SK-N-SH treated with all-trans-retinoic acid at 6 μM for 48 hours (cell line): ENCODE results near the gene STMN1.

ENCODE experiments used
- ATAC-seq: fragments of 200-7000 bp; cut with Tn5 transposase; 3 replicates; pipeline ENCODE4 v1.9.1; 2020; ENCODE audit warnings: mild to moderate bottlenecking, moderate library complexity
- BACH2 ChIP-seq: fragments of 250-450 bp; sonication (Bioruptor Pico); IDR thresholded peaks from 2 replicates; pipeline ENCODE4 v1.9.0; 2021; ENCODE audit warnings: mild to moderate bottlenecking, borderline replicate concordance
- CREB5 ChIP-seq: fragments of 250-450 bp; sonication (Bioruptor Pico); IDR thresholded peaks from 2 replicates; pipeline ENCODE4 v1.5.1; 2020; ENCODE audit warnings: low read depth, mild to moderate bottlenecking, moderate library complexity
- CSDC2 ChIP-seq: fragments of 250-450 bp; sonication (Bioruptor Pico); IDR thresholded peaks from 2 replicates; pipeline ENCODE4 v1.5.0; 2020; ENCODE audit warnings: mild to moderate bottlenecking, moderate library complexity
- ESRRG ChIP-seq: fragments of 250-450 bp; sonication (Bioruptor Pico); IDR thresholded peaks from 2 replicates; pipeline ENCODE4 v1.6.1; 2021; ENCODE audit warnings: mild to moderate bottlenecking
- GLIS3 ChIP-seq: fragments of 250-450 bp; sonication (Bioruptor Pico); IDR thresholded peaks from 2 replicates; pipeline ENCODE4 v1.5.0; 2020; ENCODE audit warnings: mild to moderate bottlenecking, moderate library complexity
- OSR1 ChIP-seq: fragments of 250-450 bp; sonication (Bioruptor Pico); IDR thresholded peaks from 2 replicates; pipeline ENCODE4 v1.8.0; 2022; ENCODE audit warnings: moderate library complexity, mild to moderate bottlenecking, inconsistent platforms
- PATZ1 ChIP-seq: fragments of 250-450 bp; sonication (Bioruptor Pico); IDR thresholded peaks from 2 replicates; pipeline ENCODE4 v1.8.0; 2020; ENCODE audit warnings: mild to moderate bottlenecking, moderate library complexity, borderline replicate concordance
- POU6F1 ChIP-seq: fragments of 250-450 bp; sonication (Bioruptor Pico); IDR thresholded peaks from 2 replicates; pipeline ENCODE4 v1.8.0; 2021; ENCODE audit warnings: low read depth, mild to moderate bottlenecking, moderate library complexity, borderline replicate concordance
- PPARA ChIP-seq: fragments of 250-450 bp; sonication (Bioruptor Pico); IDR thresholded peaks from 2 replicates; pipeline ENCODE4 v1.5.0; 2020; ENCODE audit warnings: mild to moderate bottlenecking, borderline replicate concordance
- SNAI2 ChIP-seq: fragments of 250-450 bp; sonication (Bioruptor Pico); IDR thresholded peaks from 2 replicates; pipeline ENCODE4 v1.5.0; 2020; ENCODE audit warnings: mild to moderate bottlenecking, moderate library complexity
- TCF4 ChIP-seq: fragments of 250-450 bp; sonication (Bioruptor Pico); IDR thresholded peaks from 2 replicates; pipeline ENCODE4 v1.8.0; 2021; ENCODE audit warnings: mild to moderate bottlenecking, moderate library complexity, borderline replicate concordance
- TSHZ2 ChIP-seq: fragments of 250-450 bp; sonication (Bioruptor Pico); IDR thresholded peaks from 2 replicates; pipeline ENCODE4 v1.5.0; 2020; ENCODE audit warnings: mild to moderate bottlenecking, moderate library complexity
- ZC3H10 ChIP-seq: fragments of 250-450 bp; sonication (Bioruptor Pico); IDR thresholded peaks from 2 replicates; pipeline ENCODE4 v1.5.1; 2021; ENCODE audit warnings: mild to moderate bottlenecking, moderate library complexity
- ZFP3 ChIP-seq: fragments of 250-450 bp; sonication (Bioruptor Pico); IDR thresholded peaks from 2 replicates; pipeline ENCODE4 v1.5.0; 2020; ENCODE audit warnings: mild to moderate bottlenecking, moderate library complexity
- ZFP30 ChIP-seq: fragments of 450-650 bp; formaldehyde crosslinking; IDR thresholded peaks from 2 replicates; pipeline ENCODE4 v1.5.0; 2022; ENCODE audit warnings: mild to moderate bottlenecking, moderate library complexity
- ZNF565 ChIP-seq: fragments of 450-650 bp; formaldehyde crosslinking; conservative IDR thresholded peaks from 2 replicates; pipeline ENCODE4 v1.5.0; 2020; ENCODE audit warnings: low read depth, mild to moderate bottlenecking, moderate library complexity
- ZNF70 ChIP-seq: fragments of 450-650 bp; formaldehyde crosslinking; IDR thresholded peaks from 2 replicates; pipeline ENCODE4 v1.5.0; 2020; ENCODE audit warnings: mild to moderate bottlenecking, moderate library complexity
- ZNF8 ChIP-seq: fragments of 450-650 bp; formaldehyde crosslinking; IDR thresholded peaks from 2 replicates; pipeline ENCODE4 v1.5.0; 2020; ENCODE audit warnings: mild to moderate bottlenecking, moderate library complexity

The STMN1 gene

GRCh38 chr1:25927521-25928265 is 21.5 kb upstream of the STMN1 start (continued):
- no peak for TF ChIP-seq ZC3H10 (CRISPR knock-in tag)

GRCh38 chr1:25926731-25927496 is 20.7 kb upstream of the STMN1 start:
- 0 out of 2 replicates have a peak, but pooled peaks have one; percentile 29 for TF ChIP-seq TSHZ2 (CRISPR knock-in tag)
- TF ChIP-seq ZNF70 (CRISPR knock-in tag), result peak; percentile 93
- peak; percentile 28; the same call in 1 of the 2 replicates for TF ChIP-seq TCF4 (CRISPR knock-in tag)
- 0 out of 2 replicates have a peak, but pooled peaks have one; percentile 31 for TF ChIP-seq ZNF8 (CRISPR knock-in tag)
- TF ChIP-seq CREB5 (CRISPR knock-in tag), result no peak
- no peak for TF ChIP-seq POU6F1 (CRISPR knock-in tag)
- peak; percentile 75 for ATAC-seq

GRCh38 chr1:25924454-25924853 is 18.2 kb upstream of the STMN1 start:
- no peak for TF ChIP-seq CSDC2 (CRISPR knock-in tag)
- no peak for TF ChIP-seq OSR1 (CRISPR knock-in tag)
- no peak for TF ChIP-seq ZFP30 (CRISPR knock-in tag)
- TF ChIP-seq ESRRG, result no peak
- no peak for TF ChIP-seq ZFP3 (CRISPR knock-in tag)
- TF ChIP-seq SNAI2 (CRISPR knock-in tag), result no peak
- TF ChIP-seq POU6F1 (CRISPR knock-in tag), result no peak
- no peak for ATAC-seq

- TF ChIP-seq BACH2 (no peak), ZNF8 (CRISPR knock-in tag) (no peak), ESRRG (no peak), GLIS3 (CRISPR knock-in tag) (no peak), ZNF565 (CRISPR knock-in tag) (no peak), PPARA (no peak), ZFP30 (CRISPR knock-in tag) (no peak), TSHZ2 (CRISPR knock-in tag) (no peak), OSR1 (CRISPR knock-in tag) (no peak), ZFP3 (CRISPR knock-in tag) (no peak), CREB5 (CRISPR knock-in tag) (no peak), PATZ1 (no peak)
- TF ChIP-seq, all 23 proteins: peak for 0
Observed at GRCh38 chr1:25922971-25923552, 16.8 kb upstream of the STMN1 start.

More at GRCh38 chr1:25922971-25923552, 16.8 kb upstream of the STMN1 start:
- no peak for ATAC-seq
